SK-N-SH (cell line): ENCODE measurements around the gene MSRB1. TPM values are rescaled to one million over a fixed set of nuclear protein-coding genes. Genes with fewer than 3 reads are reported as not detected.

Experiments used
- CTCF ChIA-PET: fragments of 300-600, 350-600 bp; formaldehyde crosslinking; extraction: SDS; loops from one replicate; lab custom pipeline; 2021; lab: Yijun Ruan, JAX
- POLR2A ChIA-PET: fragments of 350-600 bp; sonication (Branson Sonifier 250); formaldehyde crosslinking; extraction: SDS; loops from one replicate; lab custom pipeline; 2020; ENCODE audit warnings: antibody characterized with exemption, inconsistent platforms; lab: Yijun Ruan, JAX
- DNase-seq: peaks from one replicate; pipeline ENCODE4 v3.0.0; 2012
- H2AFZ ChIP-seq: fragments of 200-600 bp; sonication (generic); 2 replicates; pipeline ENCODE4 v1.8.1; 2016; ENCODE audit warnings: antibody characterized with exemption, mild to moderate bottlenecking, low read depth
- H3F3A ChIP-seq: fragments of 200-600 bp; sonication (generic); replicated peaks from 2 replicates; pipeline ENCODE3; 2016; ENCODE audit warnings: antibody characterized with exemption, mild to moderate bottlenecking; ENCODE audit not compliant: insufficient read depth
- H3K27ac ChIP-seq, 2 experiments: fragments of 200-500 bp in 1 of 2; fragments of 200-600 bp in 1 of 2; sonication (Bioruptor generic) in 1 of 2; sonication (generic), shearing (Covaris generic) in 1 of 2; 2 replicates each; pipeline versions ENCODE4 v1.5.1 to v1.6.1; 2014 to 2016; ENCODE audit warnings: low read depth in 2 of 2, inconsistent platforms in 1 of 2, low read length in 1 of 2, mild to moderate bottlenecking in 1 of 2, mixed read lengths in 1 of 2
- H3K27me3 ChIP-seq: fragments of 200-600 bp; sonication (generic), shearing (Covaris generic); 2 replicates; pipeline ENCODE4 v1.6.1; 2016; ENCODE audit warnings: mixed run types; ENCODE audit not compliant: insufficient read depth
- H3K36me3 ChIP-seq, 2 experiments: fragments of 200-500 bp in 1 of 2; fragments of 200-600 bp in 1 of 2; sonication (Bioruptor generic) in 1 of 2; sonication (generic) in 1 of 2; replicated peaks in 1 of 2; 2 replicates each; pipeline versions ENCODE3 to v1.5.1; 2014 to 2016; ENCODE audit warnings: low read length in 1 of 2, mild to moderate bottlenecking in 1 of 2; ENCODE audit not compliant: insufficient read depth in 2 of 2, control insufficient read depth in 1 of 2
- H3K4me1 ChIP-seq, 2 experiments: fragments of 200-500 bp in 1 of 2; fragments of 200-600 bp in 1 of 2; sonication (Bioruptor generic) in 1 of 2; sonication (generic), shearing (Covaris generic) in 1 of 2; 2 replicates each; pipeline versions ENCODE4 v1.5.1 to v1.6.1; 2014 to 2016; ENCODE audit warnings: low read depth in 1 of 2, low read length in 1 of 2, mixed run types in 1 of 2; ENCODE audit not compliant: insufficient read depth in 2 of 2, control insufficient read depth in 1 of 2
- H3K4me2 ChIP-seq: fragments of 200-600 bp; sonication (generic), shearing (Covaris generic); 2 replicates; pipeline ENCODE4 v1.6.1; 2017; ENCODE audit warnings: mixed run types
- H3K4me3 ChIP-seq, 2 experiments: fragments of 200-500 bp in 1 of 2; fragments of 200-600 bp in 1 of 2; sonication (Bioruptor generic) in 1 of 2; sonication (generic), shearing (Covaris generic) in 1 of 2; 2 replicates each; pipeline versions ENCODE4 v1.5.1 to v1.8.1; 2014 to 2016; ENCODE audit warnings: low read depth in 2 of 2, inconsistent platforms in 1 of 2, low read length in 1 of 2, mild to moderate bottlenecking in 1 of 2, mixed read lengths in 1 of 2, moderate library complexity in 1 of 2
- H3K79me2 ChIP-seq: fragments of 200-600 bp; sonication (generic); 2 replicates; pipeline ENCODE4 v1.8.1; 2017; ENCODE audit warnings: mild to moderate bottlenecking; ENCODE audit not compliant: insufficient read depth
- H3K9ac ChIP-seq: fragments of 200-600 bp; sonication (generic); 2 replicates; pipeline ENCODE4 v1.6.1; 2017; ENCODE audit warnings: mixed run types
- H3K9me2 ChIP-seq: fragments of 200-600 bp; sonication (generic); 2 replicates; pipeline ENCODE4 v1.6.1; 2017; ENCODE audit warnings: mixed run types
- H3K9me3 ChIP-seq: fragments of 200-600 bp; sonication (generic); 2 replicates; pipeline ENCODE4 v1.6.1; 2017; ENCODE audit warnings: mixed run types, mild to moderate bottlenecking, moderate library complexity
- H4K20me1 ChIP-seq: fragments of 200-600 bp; sonication (generic); 2 replicates; pipeline ENCODE4 v1.6.1; 2017; ENCODE audit warnings: mild to moderate bottlenecking, mixed run types; ENCODE audit not compliant: insufficient read depth
- CHD2 ChIP-seq: fragments of 150-350 bp; IDR thresholded peaks from 2 replicates; pipeline ENCODE4 v1.6.1; 2018; ENCODE audit warnings: low read length; ENCODE audit not compliant: partially characterized antibody
- ELF1 ChIP-seq: IDR thresholded peaks from 2 replicates; pipeline ENCODE4 v1.4.0; 2012
- FOXJ3 ChIP-seq: sonication (generic); formaldehyde crosslinking; IDR thresholded peaks from 2 replicates; pipeline ENCODE4 v1.5.1; 2020; ENCODE audit warnings: mild to moderate bottlenecking, missing genetic modification reagents
- FOXM1 ChIP-seq: IDR thresholded peaks from 2 replicates; pipeline ENCODE4 v1.4.0; 2012; ENCODE audit warnings: low read depth, mild to moderate bottlenecking
- GABPA ChIP-seq: IDR thresholded peaks from 2 replicates; pipeline ENCODE4 v1.4.0; 2012; ENCODE audit warnings: low read depth, mild to moderate bottlenecking
- JUND ChIP-seq: IDR thresholded peaks from 2 replicates; pipeline ENCODE4 v1.4.0; 2012
- MEF2A ChIP-seq: IDR thresholded peaks from 2 replicates; pipeline ENCODE4 v1.4.0; 2012; ENCODE audit warnings: low read depth, borderline replicate concordance
- NRF1 ChIP-seq: IDR thresholded peaks from 2 replicates; pipeline ENCODE4 v1.6.1; 2012; ENCODE audit warnings: low read depth, mild to moderate bottlenecking, low read length
- POLR2AphosphoS5 ChIP-seq: IDR thresholded peaks from 2 replicates; pipeline ENCODE4 v1.6.1; 2012; ENCODE audit warnings: low read depth, low read length
- RAD21 ChIP-seq: IDR thresholded peaks from 2 replicates; pipeline ENCODE4 v1.6.1; 2012; ENCODE audit warnings: mild to moderate bottlenecking, low read length
- RCOR1 ChIP-seq: fragments of 150-350 bp; IDR thresholded peaks from 2 replicates; pipeline ENCODE4 v1.6.1; 2017; ENCODE audit warnings: antibody characterized with exemption, low read length
- REST ChIP-seq: IDR thresholded peaks from 2 replicates; pipeline ENCODE4 v1.6.1; 2012; ENCODE audit warnings: mild to moderate bottlenecking, low read depth, low read length, moderate library complexity
- RXRA ChIP-seq: IDR thresholded peaks from 2 replicates; pipeline ENCODE4 v1.4.0; 2012; ENCODE audit warnings: low read depth, mild to moderate bottlenecking, borderline replicate concordance
- SIN3A ChIP-seq: IDR thresholded peaks from 2 replicates; pipeline ENCODE4 v1.6.1; 2012; ENCODE audit warnings: low read depth, mild to moderate bottlenecking, low read length, moderate library complexity, borderline replicate concordance
- TEAD4 ChIP-seq: IDR thresholded peaks from 2 replicates; pipeline ENCODE4 v1.4.0; 2012; ENCODE audit warnings: mild to moderate bottlenecking, borderline replicate concordance; ENCODE audit not compliant: insufficient read depth
- YY1 ChIP-seq: IDR thresholded peaks from 2 replicates; pipeline ENCODE4 v1.4.0; 2012; ENCODE audit warnings: low read depth, mild to moderate bottlenecking
- WGBS: methylation state at CpG from one replicate; pipeline ENCODE4 v1.1.6; 2017; ENCODE audit warnings: low lambda C conversion rate; 5-methylcytosine and 5-hydroxymethylcytosine counted together
- polyA plus RNA-seq, 3 experiments: library from polyadenylated mRNA; depleted of rRNA; stranded (reverse); fragments of >200 nt; gene quantifications; 2 replicates each; pipeline ENCODE4 v1.2.3, GENCODE V29; 2012
- TF ChIP-seq, protein P1 (sequence below): IDR thresholded peaks from 2 replicates; pipeline ENCODE4; 2012
- TF ChIP-seq, protein P2 (sequence below): IDR thresholded peaks from 2 replicates; pipeline ENCODE4 v1.4.0; 2012; ENCODE audit warnings: low read depth, borderline replicate concordance
- TF ChIP-seq, protein P3 (sequence below): fragments of 200-600 bp; sonication (generic); IDR thresholded peaks from 2 replicates; pipeline ENCODE4 v1.6.1; 2017; ENCODE audit warnings: antibody characterized with exemption, mild to moderate bottlenecking, moderate library complexity
- TF ChIP-seq, protein P4 (sequence below): IDR thresholded peaks from 2 replicates; pipeline ENCODE4 v1.4.0; 2012; ENCODE audit warnings: low read depth, borderline replicate concordance
- TF ChIP-seq, protein P5 (sequence below): fragments of 150-350 bp; IDR thresholded peaks from 2 replicates; pipeline ENCODE4 v1.6.1; 2017; ENCODE audit warnings: antibody characterized with exemption, low read length, low read depth, borderline replicate concordance

MSRB1 gene
- polyA plus RNA-seq, 1 of the 3 experiments (the other 2 are of a cell fraction), result 31.4 TPM

DNA sequence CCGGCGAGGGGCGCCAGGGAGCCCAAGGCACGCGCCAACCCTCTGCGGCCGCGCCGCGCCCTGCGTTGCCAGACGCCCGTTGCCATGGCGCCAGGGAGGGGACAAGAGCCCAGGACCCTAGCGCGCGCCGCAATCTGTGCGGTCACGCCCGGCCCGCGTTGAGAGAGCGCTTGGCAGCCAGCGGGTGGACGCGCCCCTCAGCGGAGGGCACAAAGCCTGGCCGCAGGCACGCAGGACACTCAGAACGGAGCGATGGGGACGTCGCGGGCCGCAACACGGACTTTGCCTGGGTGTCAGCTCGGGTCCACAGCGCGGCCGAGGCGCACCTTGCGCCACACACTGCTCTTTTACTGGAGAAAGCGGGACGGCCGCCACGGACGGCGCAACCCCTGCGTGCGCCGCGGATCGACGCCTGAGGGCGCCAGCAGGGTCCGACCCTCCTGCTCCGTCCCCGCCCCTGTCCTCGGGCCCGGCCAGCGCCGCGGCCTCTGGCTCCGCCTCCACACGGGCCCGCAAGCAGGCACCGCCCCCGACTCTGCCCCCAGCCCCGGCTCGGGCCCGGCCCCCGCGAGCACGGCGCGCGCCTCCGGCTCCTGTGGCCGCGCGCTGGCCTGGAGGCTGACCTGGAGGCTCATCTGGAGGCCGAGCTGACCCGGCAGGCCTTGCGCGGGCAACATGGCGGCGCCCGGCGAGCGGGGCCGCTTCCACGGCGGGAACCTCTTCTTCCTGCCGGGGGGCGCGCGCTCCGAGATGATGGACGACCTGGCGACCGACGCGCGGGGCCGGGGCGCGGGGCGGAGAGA, 40.7 kb upstream of the MSRB1 start, which contains the start of gene GFER:
Gene GFER, plus strand, starts transcription at position 650 of the 803 bp plus-strand sequence. Its CDS starts 26 bp downstream, at position 676.
- peak within 1 kb of the TSS; percentile 66 to 95 for H3K27ac ChIP-seq
- POLR2A ChIA-PET, result interaction anchor here (0.6 to 1.8 kb wide), 3 partner anchors 12 to 19 kb away, joined by 3 to 9 read pairs (median 8); partner anchors contain the start of genes RPS2 and TBL3
- CTCF ChIA-PET, result interaction anchor here (0.6 to 12.9 kb wide), 8 partner anchors 12 to 1089 kb away, joined by 3 to 108 read pairs (median 4); partner anchors contain the start of genes RPS2 and TBL3
- TF ChIP-seq RAD21 (no peak), SIN3A (peak; percentile 73; the same call in 1 of the 2 replicates), MEF2A (no peak), RXRA (no peak; the same call in 1 of the 2 replicates), POLR2AphosphoS5 (peak; percentile 8; the same call in 1 of the 2 replicates), REST (peak; percentile 61), NRF1 (0 out of 2 replicates have a peak, but pooled peaks have one; percentile 14), ELF1 (no peak), YY1 (peak; percentile 94), TEAD4 (no peak; the same call in 1 of the 2 replicates), FOXM1 (no peak), CHD2 (peak; percentile 33), FOXJ3 (CRISPR knock-in tag) (no peak), JUND (no peak), GABPA (no peak), RCOR1 (no peak; the same call in 1 of the 2 replicates)
- TF ChIP-seq, protein P1, sequence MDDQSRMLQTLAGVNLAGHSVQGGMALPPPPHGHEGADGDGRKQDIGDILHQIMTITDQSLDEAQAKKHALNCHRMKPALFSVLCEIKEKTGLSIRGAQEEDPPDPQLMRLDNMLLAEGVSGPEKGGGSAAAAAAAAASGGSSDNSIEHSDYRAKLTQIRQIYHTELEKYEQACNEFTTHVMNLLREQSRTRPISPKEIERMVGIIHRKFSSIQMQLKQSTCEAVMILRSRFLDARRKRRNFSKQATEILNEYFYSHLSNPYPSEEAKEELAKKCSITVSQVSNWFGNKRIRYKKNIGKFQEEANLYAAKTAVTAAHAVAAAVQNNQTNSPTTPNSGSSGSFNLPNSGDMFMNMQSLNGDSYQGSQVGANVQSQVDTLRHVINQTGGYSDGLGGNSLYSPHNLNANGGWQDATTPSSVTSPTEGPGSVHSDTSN, result no peak
- TF ChIP-seq, protein P2, sequence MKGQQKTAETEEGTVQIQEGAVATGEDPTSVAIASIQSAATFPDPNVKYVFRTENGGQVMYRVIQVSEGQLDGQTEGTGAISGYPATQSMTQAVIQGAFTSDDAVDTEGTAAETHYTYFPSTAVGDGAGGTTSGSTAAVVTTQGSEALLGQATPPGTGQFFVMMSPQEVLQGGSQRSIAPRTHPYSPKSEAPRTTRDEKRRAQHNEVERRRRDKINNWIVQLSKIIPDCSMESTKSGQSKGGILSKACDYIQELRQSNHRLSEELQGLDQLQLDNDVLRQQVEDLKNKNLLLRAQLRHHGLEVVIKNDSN, result no peak
- TF ChIP-seq, protein P3, sequence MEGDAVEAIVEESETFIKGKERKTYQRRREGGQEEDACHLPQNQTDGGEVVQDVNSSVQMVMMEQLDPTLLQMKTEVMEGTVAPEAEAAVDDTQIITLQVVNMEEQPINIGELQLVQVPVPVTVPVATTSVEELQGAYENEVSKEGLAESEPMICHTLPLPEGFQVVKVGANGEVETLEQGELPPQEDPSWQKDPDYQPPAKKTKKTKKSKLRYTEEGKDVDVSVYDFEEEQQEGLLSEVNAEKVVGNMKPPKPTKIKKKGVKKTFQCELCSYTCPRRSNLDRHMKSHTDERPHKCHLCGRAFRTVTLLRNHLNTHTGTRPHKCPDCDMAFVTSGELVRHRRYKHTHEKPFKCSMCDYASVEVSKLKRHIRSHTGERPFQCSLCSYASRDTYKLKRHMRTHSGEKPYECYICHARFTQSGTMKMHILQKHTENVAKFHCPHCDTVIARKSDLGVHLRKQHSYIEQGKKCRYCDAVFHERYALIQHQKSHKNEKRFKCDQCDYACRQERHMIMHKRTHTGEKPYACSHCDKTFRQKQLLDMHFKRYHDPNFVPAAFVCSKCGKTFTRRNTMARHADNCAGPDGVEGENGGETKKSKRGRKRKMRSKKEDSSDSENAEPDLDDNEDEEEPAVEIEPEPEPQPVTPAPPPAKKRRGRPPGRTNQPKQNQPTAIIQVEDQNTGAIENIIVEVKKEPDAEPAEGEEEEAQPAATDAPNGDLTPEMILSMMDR, result peak; percentile 50
- TF ChIP-seq, protein P4, sequence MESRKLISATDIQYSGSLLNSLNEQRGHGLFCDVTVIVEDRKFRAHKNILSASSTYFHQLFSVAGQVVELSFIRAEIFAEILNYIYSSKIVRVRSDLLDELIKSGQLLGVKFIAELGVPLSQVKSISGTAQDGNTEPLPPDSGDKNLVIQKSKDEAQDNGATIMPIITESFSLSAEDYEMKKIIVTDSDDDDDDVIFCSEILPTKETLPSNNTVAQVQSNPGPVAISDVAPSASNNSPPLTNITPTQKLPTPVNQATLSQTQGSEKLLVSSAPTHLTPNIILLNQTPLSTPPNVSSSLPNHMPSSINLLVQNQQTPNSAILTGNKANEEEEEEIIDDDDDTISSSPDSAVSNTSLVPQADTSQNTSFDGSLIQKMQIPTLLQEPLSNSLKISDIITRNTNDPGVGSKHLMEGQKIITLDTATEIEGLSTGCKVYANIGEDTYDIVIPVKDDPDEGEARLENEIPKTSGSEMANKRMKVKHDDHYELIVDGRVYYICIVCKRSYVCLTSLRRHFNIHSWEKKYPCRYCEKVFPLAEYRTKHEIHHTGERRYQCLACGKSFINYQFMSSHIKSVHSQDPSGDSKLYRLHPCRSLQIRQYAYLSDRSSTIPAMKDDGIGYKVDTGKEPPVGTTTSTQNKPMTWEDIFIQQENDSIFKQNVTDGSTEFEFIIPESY, result no peak
- TF ChIP-seq, protein P5, sequence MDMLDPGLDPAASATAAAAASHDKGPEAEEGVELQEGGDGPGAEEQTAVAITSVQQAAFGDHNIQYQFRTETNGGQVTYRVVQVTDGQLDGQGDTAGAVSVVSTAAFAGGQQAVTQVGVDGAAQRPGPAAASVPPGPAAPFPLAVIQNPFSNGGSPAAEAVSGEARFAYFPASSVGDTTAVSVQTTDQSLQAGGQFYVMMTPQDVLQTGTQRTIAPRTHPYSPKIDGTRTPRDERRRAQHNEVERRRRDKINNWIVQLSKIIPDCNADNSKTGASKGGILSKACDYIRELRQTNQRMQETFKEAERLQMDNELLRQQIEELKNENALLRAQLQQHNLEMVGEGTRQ, result no peak

More for the DNA sequence above, 40.7 kb upstream of the MSRB1 start, which contains the start of gene GFER:
- Histone ChIP-seq H2AFZ (peak within 1 kb of the TSS; percentile 81; the same call in 1 of the 2 replicates), H3K4me3 (peak within 1 kb of the TSS; percentile 77 to 80), H3K79me2 (peaks cover 19% of the 10 kb centered on the region; the same call in 1 of the 2 replicates), H3K36me3 (peaks cover 5 to 14% of the 10 kb centered on the region in 2 experiments), H3K4me1 (peaks cover 8 to 21% of the 10 kb centered on the region in 2 experiments; a peak in 2 of 4 replicates), H3K27me3 (no peaks in the 10 kb centered on the region), H3K9me3 (no peaks in the 10 kb centered on the region), H3F3A (peaks cover 15% of the 10 kb centered on the region), H3K9ac (peak within 1 kb of the TSS; percentile 85), H4K20me1 (no peaks in the 10 kb centered on the region), H3K9me2 (no peaks in the 10 kb centered on the region), H3K4me2 (peak within 1 kb of the TSS; percentile 99)
- WGBS, result 4% methylated on average over 29 of the region's 109 CpGs
- peak; percentile 99 for DNase-seq
